Skin epidermis (tissue), 12 donors: ENCODE results near the gene FGF19.

Experiments
- H3K27ac ChIP-seq, 21 experiments: fragments of 200-600 bp; sonication (generic) in 11 of 21; one replicate each; pipeline ENCODE4 v1.5.0; 2020; ENCODE audit warnings: mild to moderate bottlenecking in 3 of 21, inconsistent platforms in 2 of 21, moderate library complexity in 2 of 21
- H3K4me3 ChIP-seq, 7 experiments: fragments of 200-600 bp; sonication (generic) in 2 of 7; one replicate each; pipeline ENCODE4 v1.5.0; 2020; ENCODE audit warnings: inconsistent platforms in 2 of 7, mild to moderate bottlenecking in 2 of 7, moderate library complexity in 1 of 7

FGF19 gene

DNA sequence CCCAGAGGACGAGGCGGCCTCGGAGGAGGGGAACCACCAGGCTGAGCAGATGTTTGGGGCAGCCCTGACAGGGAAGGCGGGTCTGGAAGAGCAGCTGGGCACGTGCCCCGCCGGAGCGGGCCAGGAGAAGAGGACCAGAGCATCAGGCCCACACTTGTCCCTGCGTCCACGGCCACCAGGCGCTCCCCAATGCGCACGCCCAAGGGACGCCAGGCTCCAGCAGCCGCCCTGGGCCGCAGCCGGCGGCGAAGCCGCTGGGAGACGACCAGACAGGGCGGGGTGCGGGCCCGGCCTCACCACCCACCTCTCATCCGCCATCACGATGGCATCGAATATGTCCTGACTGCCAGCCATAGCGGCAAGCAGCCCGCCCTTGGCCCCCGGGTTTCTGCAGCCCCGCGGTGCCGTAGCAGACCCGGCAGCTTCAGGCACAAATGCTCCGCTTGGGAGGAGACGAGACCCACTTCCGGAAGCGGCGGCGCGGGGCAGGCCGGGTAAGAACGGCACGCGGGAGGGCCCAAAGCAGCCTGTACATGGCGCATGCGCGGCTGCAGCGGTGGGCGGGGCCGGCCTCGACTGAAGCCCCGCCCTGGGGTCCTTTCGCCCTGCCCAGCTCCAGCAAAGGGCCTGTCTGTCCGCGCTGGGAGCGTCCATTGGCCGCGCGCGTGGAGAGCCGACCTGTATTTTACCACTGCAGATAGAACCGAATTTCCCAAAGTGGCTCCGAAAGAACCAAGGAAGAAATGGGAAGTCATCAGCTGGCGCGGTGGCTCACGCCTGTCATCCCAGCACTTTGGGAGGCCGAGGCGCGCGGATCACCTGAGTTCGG is 28.7 kb downstream of the FGF19 start, which contains the start of gene LTO1:
Gene LTO1 (minus strand): TSS at position 468 of the 829 bp plus-strand sequence. CDS start 114 bp downstream, at position 354.
- H3K4me3 ChIP-seq, result peak within 1 kb of the TSS; percentile 65 to 97 (median 80)
- peak within 1 kb of the TSS; percentile 71 to 98 (median 93) for H3K27ac ChIP-seq

GRCh38 chr11:69674267-69674885 is 29.4 kb downstream of the FGF19 start:
- Histone ChIP-seq H3K4me3 (peak overlapping the region; percentile 65 to 97 (median 80)), H3K27ac (peak overlapping the region; percentile 71 to 98 (median 93))

DNA sequence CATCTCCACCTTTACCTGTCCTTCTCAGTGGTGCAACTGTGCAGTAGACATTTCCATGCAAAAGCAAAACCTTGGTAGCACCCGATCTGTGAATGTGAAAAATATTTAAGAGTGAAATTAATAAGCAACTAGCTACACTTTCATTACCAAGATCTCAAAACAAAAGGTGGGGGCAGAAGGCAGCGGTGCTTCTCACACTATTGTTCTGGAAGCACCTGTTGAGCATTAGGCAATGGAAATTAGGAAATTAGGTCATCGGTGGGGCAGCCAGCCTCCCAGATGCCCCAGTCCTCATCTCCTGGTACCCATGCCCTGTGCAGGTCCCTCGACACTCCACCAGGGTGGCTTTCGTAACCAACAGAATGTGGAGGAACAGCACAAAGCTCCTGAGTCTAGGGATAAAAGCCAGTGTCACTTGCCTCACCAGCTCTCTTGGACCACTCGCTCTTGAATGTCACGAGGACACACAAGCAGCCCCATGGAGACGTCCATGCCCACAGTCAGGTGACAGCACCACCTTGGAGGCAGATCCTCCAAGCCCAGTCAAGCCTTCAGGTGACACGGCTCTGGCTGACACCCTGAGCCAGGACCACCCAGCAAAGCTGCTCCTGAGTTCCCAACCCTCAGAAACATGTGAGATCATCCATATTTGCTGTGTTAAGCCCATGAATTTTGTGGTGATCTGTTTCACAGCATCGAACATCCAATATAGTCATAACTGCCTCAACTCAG is 31.9 kb downstream of the FGF19 start:
- Histone ChIP-seq H3K27ac (no peak overlapping the region), H3K4me3 (no peak overlapping the region)

DNA sequence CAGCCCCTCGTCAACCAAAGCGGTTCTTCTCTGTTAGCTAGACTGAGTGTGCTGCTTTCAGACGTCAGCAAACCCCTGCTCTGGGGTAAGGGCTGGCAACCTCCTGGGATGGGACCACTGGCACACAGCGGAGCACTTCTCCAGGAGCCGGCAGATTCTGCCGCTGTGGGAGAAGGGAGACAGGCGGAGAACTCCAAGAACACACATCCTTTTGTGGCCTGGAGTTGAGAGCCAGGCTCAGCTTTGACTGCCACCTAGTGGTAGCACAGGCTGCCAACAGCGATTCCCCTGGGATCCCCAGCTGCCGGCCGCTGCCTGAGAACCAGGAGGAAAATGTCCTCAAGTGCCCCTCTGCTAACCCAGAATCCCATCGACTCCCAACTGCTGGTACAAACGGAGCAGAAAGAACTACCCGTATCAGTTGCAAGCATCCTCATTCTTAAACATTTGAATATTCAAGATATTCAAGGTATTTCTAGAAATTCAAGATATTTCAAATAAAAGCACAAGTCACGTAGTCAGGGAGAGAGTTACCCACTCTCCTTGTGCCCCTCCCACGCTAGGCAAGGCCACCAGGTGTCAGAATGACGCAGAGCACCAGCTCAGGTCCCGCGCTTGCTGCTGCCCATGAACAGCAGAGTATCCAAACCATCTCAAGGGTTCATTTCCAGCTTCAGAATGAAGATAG is 33.5 kb downstream of the FGF19 start:
- no peak overlapping the region for H3K4me3 ChIP-seq
- H3K27ac ChIP-seq, result peak overlapping the region in 2 of 21 experiments; percentile 19 to 38

GRCh38 chr11:69669486-69669885 is 34.3 kb downstream of the FGF19 start:
- H3K27ac ChIP-seq, result peak overlapping the region in 1 of 21 experiments; percentile 38
- H3K4me3 ChIP-seq, result no peak overlapping the region

GRCh38 chr11:69667619-69668604 is 35.9 kb downstream of the FGF19 start:
- H3K27ac ChIP-seq, result no peak overlapping the region

DNA sequence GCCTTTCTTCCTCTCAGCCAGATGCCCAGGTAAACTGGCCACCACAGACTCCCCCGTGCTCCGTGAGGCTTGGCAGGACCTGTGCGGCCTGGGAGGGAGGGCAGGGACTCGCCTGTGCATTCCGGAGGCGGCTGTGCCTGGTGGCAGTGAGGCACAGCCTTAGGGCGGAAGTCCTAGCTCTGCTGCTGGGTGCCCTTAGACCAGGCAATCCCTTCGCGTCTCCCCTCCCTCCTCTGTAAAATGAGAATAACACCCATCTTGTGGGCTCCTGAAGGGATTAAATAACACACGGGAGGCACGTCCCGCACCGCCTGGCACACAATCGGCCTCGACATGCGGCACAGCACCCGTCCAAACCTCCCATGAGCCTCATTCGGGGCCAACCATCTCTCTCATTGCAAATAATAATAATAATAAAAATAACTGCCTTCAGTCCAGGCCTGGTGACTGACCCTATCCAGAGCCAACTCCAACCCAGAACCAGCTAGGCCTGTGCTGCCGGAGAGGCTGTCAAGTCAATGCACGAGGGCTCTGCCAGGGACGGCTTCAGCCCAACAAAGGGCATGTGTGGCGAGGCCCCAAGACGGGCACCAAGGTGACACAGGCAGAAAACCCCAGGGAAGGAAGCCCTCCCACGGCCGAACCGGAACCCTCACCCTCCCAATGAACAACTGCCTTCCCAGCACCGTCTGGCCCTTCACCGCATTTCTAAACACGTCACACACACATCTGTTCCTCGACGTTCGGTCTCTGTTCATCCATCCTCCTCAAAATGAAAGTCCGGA is 36.9 kb downstream of the FGF19 start:
- Histone ChIP-seq H3K27ac (no peak overlapping the region), H3K4me3 (no peak overlapping the region)

More at GRCh38 chr11:69667619-69668604, 35.9 kb downstream of the FGF19 start:
- no peak overlapping the region for H3K4me3 ChIP-seq

DNA sequence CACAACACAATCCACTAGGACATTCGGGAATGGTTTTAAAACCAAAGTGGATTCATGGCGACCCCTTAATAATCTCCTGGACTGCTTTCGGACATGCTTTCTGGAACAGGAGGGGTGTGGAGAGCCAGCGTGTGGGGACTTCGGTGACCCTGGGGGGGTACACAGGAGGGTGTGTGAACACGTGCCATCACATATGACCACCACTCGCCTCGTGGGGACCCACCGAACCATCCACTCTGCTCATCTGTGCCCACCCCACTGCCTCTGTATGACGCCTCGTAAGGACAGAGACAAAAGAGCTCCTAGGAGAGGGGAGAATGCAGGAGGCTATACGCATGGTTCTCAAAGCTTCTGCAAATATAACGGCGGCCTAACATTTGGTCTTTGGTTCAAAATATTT is 37.6 kb downstream of the FGF19 start:
- no peak overlapping the region for H3K4me3 ChIP-seq
- no peak overlapping the region for H3K27ac ChIP-seq

- H3K4me3 ChIP-seq, result no peak overlapping the region
- no peak overlapping the region for H3K27ac ChIP-seq
Observed at GRCh38 chr11:69665669-69666068, 38.2 kb downstream of the FGF19 start.

DNA sequence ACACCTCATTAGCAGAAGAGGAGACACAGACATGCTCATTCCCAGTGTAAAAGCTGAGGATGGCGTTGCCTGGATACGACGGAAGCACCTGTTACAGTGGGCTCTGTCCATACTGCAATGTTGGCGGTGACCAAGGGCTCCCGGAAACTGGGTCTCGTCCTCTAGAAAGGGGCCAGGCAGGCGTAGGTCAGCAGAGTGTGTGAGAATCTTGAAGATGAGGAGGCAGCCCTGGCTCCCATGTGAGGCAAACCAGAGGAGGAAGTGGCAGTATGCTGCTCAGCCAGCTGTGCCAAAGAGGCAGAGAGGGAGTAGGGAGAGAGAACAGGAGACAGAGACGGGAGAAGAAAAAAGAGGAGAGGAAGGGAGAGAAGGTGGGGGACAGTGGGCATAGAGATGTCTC is 38.9 kb downstream of the FGF19 start:
- Histone ChIP-seq H3K27ac (no peak overlapping the region), H3K4me3 (no peak overlapping the region)

- no peak overlapping the region for H3K4me3 ChIP-seq
- H3K27ac ChIP-seq, result no peak overlapping the region
Observed at GRCh38 chr11:69664103-69664775, 39.6 kb downstream of the FGF19 start.

- H3K27ac ChIP-seq, result no peak overlapping the region
- H3K4me3 ChIP-seq, result no peak overlapping the region
Observed at GRCh38 chr11:69663326-69663725, 40.5 kb downstream of the FGF19 start.

- H3K4me3 ChIP-seq, result no peak overlapping the region
Observed at GRCh38 chr11:69662806-69663205, 41.0 kb downstream of the FGF19 start.

GRCh38 chr11:69662021-69662698 is 41.7 kb downstream of the FGF19 start:
- no peak overlapping the region for H3K27ac ChIP-seq
- no peak overlapping the region for H3K4me3 ChIP-seq

More at GRCh38 chr11:69662806-69663205, 41.0 kb downstream of the FGF19 start:
- no peak overlapping the region for H3K27ac ChIP-seq

DNA sequence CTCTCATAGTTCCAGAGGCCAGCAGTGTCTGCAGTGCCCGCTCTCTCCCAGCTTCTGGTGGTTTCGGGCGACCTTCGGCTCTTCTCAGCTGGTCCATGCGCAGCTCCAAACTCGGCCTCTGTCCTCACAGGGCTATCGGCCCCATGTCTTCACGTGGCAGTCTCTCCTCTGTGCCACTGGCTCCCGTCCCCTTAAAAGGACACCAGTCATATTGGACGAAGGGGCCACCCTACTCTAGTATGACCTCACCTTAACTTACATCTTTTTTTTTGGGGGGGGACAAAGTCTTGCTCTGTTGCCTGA is 42.5 kb downstream of the FGF19 start:
- Histone ChIP-seq H3K27ac (no peak overlapping the region), H3K4me3 (no peak overlapping the region)

DNA sequence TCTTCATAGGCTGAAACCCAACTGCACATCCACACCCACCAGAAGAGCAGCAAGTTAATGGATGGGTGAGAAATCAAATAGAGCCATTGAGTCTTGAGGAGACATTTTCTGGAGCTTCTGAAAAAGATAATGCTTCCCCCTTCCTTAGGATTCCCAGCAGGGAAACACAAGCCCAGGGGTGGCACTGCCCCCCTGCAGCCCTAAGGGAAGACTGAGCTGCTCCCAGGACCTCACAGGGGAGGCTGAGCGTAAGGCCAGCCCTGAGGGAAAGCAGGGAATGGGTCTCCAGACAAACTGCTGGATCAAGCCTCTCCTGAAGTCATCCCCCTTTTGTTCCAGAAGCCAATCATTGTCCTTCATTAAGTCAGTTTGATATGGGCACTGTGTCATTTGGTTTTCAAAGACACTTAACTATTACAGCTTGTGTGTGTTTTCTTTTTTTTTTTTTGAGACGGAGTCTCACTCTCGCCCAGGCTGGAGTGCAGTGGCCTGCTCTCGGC is 43.8 kb downstream of the FGF19 start:
- Histone ChIP-seq H3K27ac (no peak overlapping the region), H3K4me3 (no peak overlapping the region)

DNA sequence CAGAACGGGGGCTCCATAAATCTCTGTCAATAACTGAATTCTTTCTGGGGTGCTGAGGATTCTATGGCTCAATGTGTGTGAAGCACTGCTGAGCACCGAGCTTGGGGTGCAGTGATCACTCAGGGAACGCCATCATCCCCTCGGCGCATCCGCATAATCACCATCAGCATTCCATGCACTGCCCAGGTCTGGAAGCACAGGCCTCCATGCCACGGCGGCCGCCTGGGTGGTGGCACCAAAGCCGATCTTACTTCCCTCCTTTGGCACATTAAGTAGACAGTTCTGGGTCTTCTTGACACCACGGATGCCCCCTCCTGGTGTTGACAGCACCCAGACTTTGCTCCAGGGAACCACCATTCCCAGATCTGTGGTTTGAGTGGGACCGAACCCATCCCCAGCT is 44.2 kb downstream of the FGF19 start:
- H3K27ac ChIP-seq, result no peak overlapping the region

More for the DNA sequence above, 44.2 kb downstream of the FGF19 start:
- H3K4me3 ChIP-seq, result no peak overlapping the region
